BLaER1 treated with 17β-estradiol and CSF1 and Interleukin-3, amounts not matched to agents 10 nM and 100 nM (cell line): ENCODE measurements around the gene OGDH.

ENCODE experiments used
- H3K27ac ChIP-seq, 11 experiments: shearing (Covaris generic); formaldehyde crosslinking; 2 replicates each; pipeline ENCODE4 v1.8.1; 2022
- H3K27me3 ChIP-seq, 11 experiments: shearing (Covaris generic); formaldehyde crosslinking; 2 replicates each; pipeline ENCODE4 v1.8.1; 2022
- H3K36me3 ChIP-seq, 11 experiments: shearing (Covaris generic); formaldehyde crosslinking; 2 replicates each; pipeline ENCODE4 v1.8.1; 2022
- H3K4me1 ChIP-seq, 10 experiments: shearing (Covaris generic); formaldehyde crosslinking; 2 replicates each; pipeline ENCODE4 v1.8.1; 2022
- H3K4me2 ChIP-seq, 11 experiments: shearing (Covaris generic); formaldehyde crosslinking; 2 replicates each; pipeline ENCODE4 v1.8.1; 2022
- H3K4me3 ChIP-seq, 10 experiments: shearing (Covaris generic); formaldehyde crosslinking; 2 replicates each; pipeline ENCODE4 v1.8.1; 2022
- H3K9ac ChIP-seq, 11 experiments: shearing (Covaris generic); formaldehyde crosslinking; 2 replicates each; pipeline ENCODE4 v1.8.1; 2022
- H3K9me3 ChIP-seq, 11 experiments: shearing (Covaris generic); formaldehyde crosslinking; replicated peaks in 1 of 11; 2 replicates each; pipeline ENCODE4 v1.8.1; 2022
- H4K20me1 ChIP-seq, 11 experiments: shearing (Covaris generic); formaldehyde crosslinking; 2 replicates each; pipeline ENCODE4 v1.8.1; 2022
- Cebpa-rat ChIP-seq, 11 experiments: shearing (Covaris generic); IDR thresholded peaks; 2 replicates each; pipeline ENCODE4 v1.8.1; 2022

The OGDH gene

GRCh38 chr7:44634187-44634838 is 27.9 kb downstream of the OGDH start:
- peak overlapping the region in 6 of 11 experiments; percentile 28 to 97 (median 94); a peak in 12 of 22 replicates for H3K4me2 ChIP-seq
- H3K27ac ChIP-seq, result peak overlapping the region; percentile 15 to 97 (median 84); a peak in 17 of 22 replicates

GRCh38 chr7:44634839-44635591 is 28.6 kb downstream of the OGDH start:
- Histone ChIP-seq H3K27me3 (no peaks in the 10 kb centered on the region), H3K9ac (peak overlapping the region in 3 of 11 experiments; percentile 5 to 42 (median 7); a peak in 3 of 22 replicates), H3K4me2 (peak overlapping the region in 7 of 11 experiments; percentile 16 to 97 (median 94); a peak in 13 of 22 replicates), H3K9me3 (no peaks in the 10 kb centered on the region), H4K20me1 (peaks cover 0 to 12% (median 0%) of the 10 kb centered on the region in 11 experiments; a peak in 1 of 22 replicates), H3K36me3 (peaks cover 0 to 62% (median 18%) of the 10 kb centered on the region in 11 experiments; a peak in 16 of 22 replicates), H3K27ac (peak overlapping the region in 10 of 11 experiments; percentile 15 to 97 (median 84); a peak in 16 of 22 replicates), H3K4me3 (no peak overlapping the region), H3K4me1 (peaks cover 41 to 100% (median 96%) of the 10 kb centered on the region in 10 experiments)
- TF ChIP-seq Cebpa-rat (IDR thresholded peaks at IDR 0.05), result no peak

More at GRCh38 chr7:44634187-44634838, 27.9 kb downstream of the OGDH start:
- Histone ChIP-seq H3K4me3 (no peak overlapping the region), H3K27me3 (no peaks in the 10 kb centered on the region), H3K4me1 (peaks cover 34 to 100% (median 96%) of the 10 kb centered on the region in 10 experiments), H3K9ac (peak overlapping the region in 2 of 11 experiments; percentile 30 to 42; a peak in 5 of 22 replicates), H4K20me1 (peaks cover 0 to 13% (median 0%) of the 10 kb centered on the region in 11 experiments; a peak in 1 of 22 replicates), H3K36me3 (peaks cover under 1 to 61% (median 24%) of the 10 kb centered on the region in 11 experiments; a peak in 16 of 22 replicates), H3K9me3 (no peaks in the 10 kb centered on the region)
- TF ChIP-seq Cebpa-rat (IDR thresholded peaks at IDR 0.05), result no peak

- Histone ChIP-seq H3K4me1 (peaks cover 38 to 100% (median 91%) of the 10 kb centered on the region in 10 experiments), H4K20me1 (peaks cover 0 to 9% (median 0%) of the 10 kb centered on the region in 11 experiments; a peak in 1 of 22 replicates), H3K4me2 (peak overlapping the region in 6 of 11 experiments; percentile 28 to 97 (median 94); a peak in 10 of 22 replicates), H3K9me3 (no peaks in the 10 kb centered on the region), H3K9ac (peak overlapping the region in 3 of 11 experiments; percentile 6 to 39 (median 37); a peak in 4 of 22 replicates), H3K27me3 (no peaks in the 10 kb centered on the region), H3K27ac (peak overlapping the region in 10 of 11 experiments; percentile 10 to 97 (median 86); a peak in 16 of 22 replicates), H3K36me3 (peaks cover 0 to 54% (median 18%) of the 10 kb centered on the region in 11 experiments; a peak in 14 of 22 replicates), H3K4me3 (no peak overlapping the region)
- TF ChIP-seq Cebpa-rat (IDR thresholded peaks at IDR 0.05), result no peak
These were observed 29.7 kb downstream of the OGDH start for GRCh38 chr7:44636041-44636584.

- Histone ChIP-seq H3K9me3 (no peaks in the 10 kb centered on the region), H3K27me3 (no peaks in the 10 kb centered on the region), H4K20me1 (peaks cover 0 to 9% (median 0%) of the 10 kb centered on the region in 11 experiments; a peak in 1 of 22 replicates), H3K9ac (peak overlapping the region in 2 of 11 experiments; percentile 77 to 81; a peak in 2 of 22 replicates), H3K4me1 (peaks cover 30 to 100% (median 83%) of the 10 kb centered on the region in 10 experiments), H3K4me2 (peak overlapping the region in 6 of 11 experiments; percentile 80 to 97 (median 94); a peak in 12 of 22 replicates), H3K4me3 (no peak overlapping the region), H3K36me3 (peaks cover 0 to 58% (median 23%) of the 10 kb centered on the region in 11 experiments; a peak in 15 of 22 replicates), H3K27ac (peak overlapping the region in 10 of 11 experiments; percentile 79 to 97 (median 89); a peak in 18 of 22 replicates)
- no peak for TF ChIP-seq Cebpa-rat (IDR thresholded peaks at IDR 0.05)
These were observed 30.5 kb downstream of the OGDH start for GRCh38 chr7:44636926-44637325.

GRCh38 chr7:44637788-44638594 is 31.6 kb downstream of the OGDH start:
- Histone ChIP-seq H3K9ac (peak overlapping the region; percentile 62 to 81 (median 70); a peak in 21 of 22 replicates), H3K4me1 (peaks cover 28 to 100% (median 73%) of the 10 kb centered on the region in 10 experiments), H3K27me3 (no peaks in the 10 kb centered on the region), H3K9me3 (no peaks in the 10 kb centered on the region), H3K36me3 (peaks cover 0 to 58% (median 23%) of the 10 kb centered on the region in 11 experiments; a peak in 12 of 22 replicates), H3K4me3 (peak overlapping the region in 3 of 10 experiments; percentile 15 to 35 (median 27); a peak in 3 of 20 replicates), H4K20me1 (peaks cover 0 to 9% (median 0%) of the 10 kb centered on the region in 11 experiments; a peak in 1 of 22 replicates), H3K27ac (peak overlapping the region; percentile 79 to 97 (median 87)), H3K4me2 (peak overlapping the region; percentile 75 to 97 (median 93))
- peak in 2 of 11 experiments; percentile 49; a peak in 1 of 22 replicates for TF ChIP-seq Cebpa-rat (IDR thresholded peaks at IDR 0.05)

- no peak for TF ChIP-seq Cebpa-rat (IDR thresholded peaks at IDR 0.05)
- H3K4me2 ChIP-seq, result peak overlapping the region; percentile 75 to 97 (median 93)
- H3K36me3 ChIP-seq, result peaks cover 0 to 49% (median 18%) of the 10 kb centered on the region in 11 experiments; a peak in 14 of 22 replicates
- H3K27me3 ChIP-seq, result no peaks in the 10 kb centered on the region
- H4K20me1 ChIP-seq, result peaks cover 0 to 8% (median 0%) of the 10 kb centered on the region in 11 experiments; a peak in 1 of 22 replicates
- H3K27ac ChIP-seq, result peak overlapping the region; percentile 79 to 97 (median 87)
- H3K9me3 ChIP-seq, result no peaks in the 10 kb centered on the region
- peaks cover 28 to 96% (median 65%) of the 10 kb centered on the region in 10 experiments for H3K4me1 ChIP-seq
- peak overlapping the region in 6 of 10 experiments; percentile 9 to 56 (median 24); a peak in 6 of 20 replicates for H3K4me3 ChIP-seq
- peak overlapping the region; percentile 62 to 81 (median 70); a peak in 21 of 22 replicates for H3K9ac ChIP-seq
These were observed 32.5 kb downstream of the OGDH start for GRCh38 chr7:44638611-44639557.
